Epidermal melanocyte (primary cell): ENCODE data around the gene CTDNEP1.

Source experiments
- DNase-seq: peaks from one replicate; pipeline ENCODE4 v3.0.0; 2011; ENCODE audit warnings: low spot score; ENCODE audit not compliant: insufficient read length

Gene CTDNEP1

DNA sequence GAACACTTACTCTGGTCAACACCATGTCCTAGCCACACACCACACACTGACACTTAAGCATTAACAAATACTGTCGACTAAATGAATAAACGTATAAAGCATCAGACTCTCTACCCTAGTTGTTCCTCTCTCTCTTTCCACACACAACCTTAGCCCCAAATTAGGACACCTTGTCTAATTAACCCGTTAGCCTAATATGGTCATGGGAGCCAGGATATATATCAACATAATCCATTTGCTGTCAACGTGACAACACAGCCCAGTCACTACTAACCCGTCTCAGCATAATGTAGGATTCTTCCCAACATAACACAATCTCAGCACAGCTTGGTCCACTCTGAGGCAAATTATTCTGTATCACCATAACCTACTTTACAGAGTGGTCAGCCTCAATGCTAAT lies 19.4 kb downstream of the CTDNEP1 start:
- DNase-seq = no peak

DNA sequence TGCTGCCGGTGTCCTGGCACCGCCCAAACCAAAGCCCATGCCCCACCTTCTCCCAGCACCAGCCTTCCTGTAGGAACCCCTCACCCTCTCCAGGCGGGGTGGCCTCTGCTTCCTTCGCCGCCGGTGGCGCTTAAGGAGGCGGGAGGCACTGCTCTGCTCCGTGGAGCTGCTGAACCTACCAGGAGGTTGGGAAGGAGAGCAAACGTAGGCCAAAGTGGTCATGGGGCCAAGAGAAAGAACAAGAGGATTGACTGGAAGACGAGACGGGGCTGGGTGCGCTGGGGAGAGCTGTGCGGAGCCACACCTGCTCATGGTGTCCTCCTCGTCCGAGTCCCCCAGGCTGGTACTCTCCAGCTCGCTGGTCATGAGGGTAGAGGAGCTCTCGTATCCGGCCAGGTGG lies 22.0 kb downstream of the CTDNEP1 start:
- no peak for DNase-seq

DNA sequence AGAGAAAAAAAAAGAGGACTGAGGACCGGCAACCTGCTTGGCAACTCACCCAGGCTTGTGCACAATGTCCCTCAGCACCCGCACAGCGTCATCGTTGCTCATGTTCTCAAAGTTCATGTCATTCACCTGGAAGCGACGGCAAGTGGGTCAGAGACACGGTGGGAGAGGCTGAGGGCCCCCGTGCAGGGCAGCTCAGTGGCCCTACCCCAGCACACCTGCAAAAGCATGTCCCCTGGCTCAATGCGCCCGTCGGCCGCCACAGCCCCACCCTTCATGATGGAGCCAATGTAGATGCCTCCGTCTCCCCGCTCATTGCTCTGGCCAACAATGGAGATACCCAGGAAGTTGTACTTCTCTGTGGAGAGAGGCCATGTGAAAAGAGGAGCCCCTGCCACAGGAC lies 22.6 kb downstream of the CTDNEP1 start:
- no peak for DNase-seq

DNA sequence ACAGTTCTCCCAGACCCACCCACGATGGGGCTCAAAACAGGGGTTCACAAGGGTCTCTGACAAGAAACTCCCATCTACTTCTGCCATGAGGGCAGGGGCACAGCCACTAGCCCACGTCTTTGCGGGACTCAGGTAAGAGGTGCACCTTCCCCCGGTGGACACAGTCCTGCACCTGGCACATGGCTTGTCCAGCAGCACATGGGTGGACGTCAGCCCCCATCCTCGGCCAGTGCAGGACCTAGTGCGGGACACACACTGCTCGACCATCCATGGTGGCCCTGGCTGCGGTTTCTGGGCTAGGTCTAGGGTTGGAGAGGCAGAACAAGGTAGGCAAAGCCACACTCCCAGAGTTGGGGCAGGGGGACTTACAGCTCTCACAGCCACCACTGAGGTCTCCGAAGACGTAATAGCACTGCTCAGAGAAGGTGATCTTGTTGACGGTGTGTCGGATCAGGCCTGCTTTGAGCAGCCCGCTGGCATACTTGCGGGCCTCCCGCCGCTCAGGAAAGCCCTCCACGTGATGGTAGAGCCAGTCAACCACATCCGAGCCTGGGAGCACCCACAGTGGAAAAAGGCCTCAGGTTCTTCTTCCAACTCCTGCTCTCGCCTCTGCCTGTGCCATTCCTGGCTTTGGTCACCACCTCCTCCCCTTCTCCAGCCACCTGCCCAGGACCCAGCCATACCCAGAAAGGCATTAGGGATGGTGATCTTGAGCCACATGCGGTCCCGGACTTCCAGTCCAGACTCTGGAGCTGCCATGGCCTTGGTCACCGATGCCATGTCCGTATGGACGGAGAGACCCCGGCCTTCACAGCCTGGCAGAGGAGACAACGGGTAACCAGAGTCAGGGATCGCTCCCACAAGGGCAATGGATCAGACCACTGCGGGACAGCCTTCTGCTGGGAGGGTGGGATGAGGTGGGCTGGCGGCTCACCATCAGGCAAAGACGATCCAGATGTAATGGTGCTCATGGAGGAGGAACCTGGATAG lies 24.5 kb downstream of the CTDNEP1 start:
- DNase-seq = no peak

DNA sequence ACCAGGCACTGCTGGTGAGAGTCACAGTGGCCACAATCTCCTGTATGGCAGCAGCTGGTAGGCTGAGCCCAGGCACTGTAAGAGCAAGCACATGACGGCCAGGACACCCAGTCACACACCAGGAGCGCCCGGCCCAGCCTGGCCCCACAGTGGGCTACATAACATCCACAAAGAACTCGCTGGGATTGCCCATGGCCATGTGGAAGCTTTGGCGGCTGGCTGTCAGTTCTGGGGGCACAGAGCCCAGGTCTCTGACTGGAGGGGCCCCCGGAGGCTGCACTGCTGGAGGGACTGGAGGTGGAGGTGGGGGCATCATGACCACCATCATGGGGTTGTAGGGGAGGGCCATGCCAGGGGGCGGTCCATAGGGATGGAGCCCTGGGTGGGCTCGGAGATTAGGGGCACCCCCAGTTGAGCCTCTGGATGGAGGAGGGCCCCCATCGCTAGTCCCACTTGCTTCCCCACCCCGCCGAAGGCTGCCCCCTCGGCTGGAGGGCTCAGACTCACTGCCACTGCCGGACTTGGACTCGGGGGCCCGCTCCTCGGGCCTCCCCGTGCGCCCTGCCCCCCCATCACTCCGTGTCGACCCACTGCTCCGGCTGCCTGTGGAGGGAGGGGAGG lies 25.7 kb downstream of the CTDNEP1 start:
- DNase-seq = no peak

DNA sequence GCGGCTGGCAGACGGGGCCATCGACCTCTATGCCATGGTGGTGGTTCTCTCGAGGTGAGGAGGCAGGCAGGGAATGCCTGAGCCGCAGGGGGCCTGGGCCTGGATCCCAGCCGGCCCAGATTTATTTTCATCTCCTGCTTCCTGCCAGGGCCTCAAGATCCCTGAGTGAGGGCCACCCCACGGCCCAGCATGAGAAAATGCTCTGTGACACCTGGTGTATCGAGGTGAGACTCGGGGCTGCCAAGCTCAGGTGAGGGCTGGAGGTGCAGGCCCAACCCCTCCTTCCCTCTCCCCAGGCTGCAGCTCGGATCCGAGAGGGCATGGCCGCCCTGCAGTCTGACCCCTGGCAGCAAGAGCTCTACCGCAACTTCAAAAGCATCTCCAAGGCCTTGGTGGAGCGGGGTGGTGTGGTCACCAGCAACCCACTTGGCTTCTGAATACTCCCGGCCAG lies 26.8 kb downstream of the CTDNEP1 start:
- no peak for DNase-seq

DNA sequence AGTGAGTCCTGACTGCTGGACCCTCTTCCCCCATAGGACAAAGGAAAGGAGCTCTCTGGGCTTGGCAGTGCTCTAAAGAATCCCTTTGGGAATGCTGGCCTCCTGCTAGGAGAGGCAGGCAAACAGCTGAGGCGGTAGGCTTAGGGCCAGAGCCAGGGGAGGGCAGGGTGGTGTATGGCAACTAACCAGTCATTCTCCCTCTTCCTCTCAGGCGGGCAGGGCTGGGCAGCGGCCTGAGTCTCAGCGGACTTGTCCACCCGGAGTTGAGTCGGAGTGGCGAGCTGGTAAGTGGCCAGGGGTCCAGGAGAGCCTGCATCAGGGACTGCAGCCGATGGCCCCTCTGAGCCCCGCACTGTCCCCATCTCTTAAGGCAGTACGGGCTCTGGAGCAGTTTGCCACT lies 27.4 kb downstream of the CTDNEP1 start:
- no peak for DNase-seq

DNA sequence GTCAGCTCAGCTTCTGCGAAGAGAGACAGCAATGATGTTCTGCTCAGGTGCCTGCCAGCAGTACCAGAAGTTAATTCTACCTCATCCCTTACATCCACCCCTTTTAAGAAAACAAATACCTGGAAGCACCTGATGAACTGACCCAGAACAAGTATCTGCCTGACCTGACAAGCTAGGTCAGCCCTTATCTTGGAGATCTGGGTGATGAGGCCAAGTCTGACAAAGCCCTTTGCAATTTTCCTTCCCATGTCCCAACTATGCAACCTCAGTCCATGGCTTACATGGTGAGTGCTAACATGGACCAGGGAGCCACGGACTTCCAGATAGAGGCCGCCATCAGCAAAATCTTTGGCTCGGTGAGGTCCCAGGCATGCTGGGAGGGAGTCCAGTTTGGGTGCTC lies 28.2 kb downstream of the CTDNEP1 start:
- no peak for DNase-seq

DNA sequence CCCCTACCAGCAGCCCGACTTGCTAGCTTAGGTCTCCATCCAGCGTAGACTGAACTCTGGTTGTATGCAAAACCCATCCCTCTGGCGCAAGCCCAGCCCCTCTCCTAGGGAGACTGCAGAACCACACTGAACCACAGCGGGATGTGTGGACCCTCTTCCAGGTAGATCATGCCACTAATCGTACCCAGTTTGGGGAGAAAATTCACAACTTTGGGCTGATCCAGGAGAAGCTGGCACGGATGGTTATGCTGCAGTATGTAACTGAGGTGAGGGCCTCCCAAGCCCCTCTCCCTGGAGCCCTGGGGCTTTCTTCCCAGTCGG lies 28.6 kb downstream of the CTDNEP1 start:
- no peak for DNase-seq

DNA sequence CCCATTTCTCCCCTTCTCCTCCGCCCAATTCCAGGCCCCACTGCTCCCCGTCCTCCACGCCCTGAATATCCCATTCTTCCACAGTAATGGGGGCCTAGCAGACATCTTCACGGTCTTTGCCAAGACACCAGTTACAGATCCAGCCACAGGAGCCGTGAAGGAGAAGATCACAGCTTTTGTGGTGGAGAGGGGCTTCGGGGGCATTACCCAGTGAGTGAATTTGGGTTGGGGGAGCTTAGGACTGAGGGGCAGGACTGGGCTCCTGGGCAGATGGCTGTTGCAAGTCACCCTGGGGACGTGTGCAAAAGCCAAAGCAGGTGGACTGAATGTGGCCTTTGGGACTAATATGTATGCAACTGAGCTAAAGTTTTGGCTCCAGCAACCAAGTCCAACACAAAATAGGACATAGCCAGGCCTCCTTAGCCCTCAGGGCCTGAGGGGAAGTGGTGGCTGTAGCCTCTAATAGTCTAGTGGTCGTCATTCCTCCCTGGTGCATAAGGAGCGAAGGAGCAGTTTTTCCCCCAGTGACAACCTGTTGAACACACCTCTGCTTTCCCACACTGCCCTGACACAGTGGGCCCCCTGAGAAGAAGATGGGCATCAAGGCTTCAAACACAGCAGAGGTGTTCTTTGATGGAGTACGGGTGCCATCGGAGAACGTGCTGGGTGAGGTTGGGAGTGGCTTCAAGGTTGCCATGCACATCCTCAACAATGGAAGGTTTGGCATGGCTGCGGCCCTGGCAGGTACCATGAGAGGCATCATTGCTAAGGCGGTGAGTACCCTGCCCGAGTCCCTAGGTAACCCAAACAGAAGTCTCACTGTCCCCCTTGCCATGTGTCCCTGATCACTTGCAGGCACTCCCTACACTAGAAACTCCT lies 29.2 kb downstream of the CTDNEP1 start:
- DNase-seq = no peak

DNA sequence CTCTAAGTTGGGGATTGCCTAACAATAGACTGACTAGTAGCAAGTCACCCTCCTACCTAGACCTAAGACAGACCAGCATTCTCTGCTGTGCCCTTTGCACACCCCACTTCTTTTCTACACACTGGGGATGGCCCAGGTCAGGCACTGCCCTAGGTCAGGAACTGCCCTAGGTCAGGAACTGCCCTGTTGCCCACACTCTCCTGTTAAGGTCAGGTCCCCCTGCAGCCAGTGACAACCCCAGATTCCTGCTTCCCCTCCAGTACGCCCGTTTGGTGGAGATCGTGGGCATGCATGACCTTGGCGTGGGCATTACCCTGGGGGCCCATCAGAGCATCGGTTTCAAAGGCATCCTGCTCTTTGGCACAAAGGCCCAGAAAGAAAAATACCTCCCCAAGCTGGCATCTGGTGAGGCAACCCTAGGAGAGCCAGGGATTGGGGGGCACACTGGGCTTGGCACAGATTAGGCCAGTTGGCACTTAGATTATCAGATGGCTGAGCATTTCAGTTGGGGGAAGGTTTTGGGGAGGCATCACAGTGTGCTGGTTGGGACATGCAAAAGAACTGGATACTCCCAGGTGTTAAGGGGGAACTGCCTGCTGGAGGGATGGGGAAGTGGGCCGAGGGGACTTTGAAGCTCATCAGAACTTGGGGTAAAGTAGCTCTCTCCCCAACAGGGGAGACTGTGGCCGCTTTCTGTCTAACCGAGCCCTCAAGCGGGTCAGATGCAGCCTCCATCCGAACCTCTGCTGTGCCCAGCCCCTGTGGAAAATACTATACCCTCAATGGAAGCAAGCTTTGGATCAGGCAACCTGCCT lies 30.0 kb downstream of the CTDNEP1 start:
- DNase-seq = no peak

DNA sequence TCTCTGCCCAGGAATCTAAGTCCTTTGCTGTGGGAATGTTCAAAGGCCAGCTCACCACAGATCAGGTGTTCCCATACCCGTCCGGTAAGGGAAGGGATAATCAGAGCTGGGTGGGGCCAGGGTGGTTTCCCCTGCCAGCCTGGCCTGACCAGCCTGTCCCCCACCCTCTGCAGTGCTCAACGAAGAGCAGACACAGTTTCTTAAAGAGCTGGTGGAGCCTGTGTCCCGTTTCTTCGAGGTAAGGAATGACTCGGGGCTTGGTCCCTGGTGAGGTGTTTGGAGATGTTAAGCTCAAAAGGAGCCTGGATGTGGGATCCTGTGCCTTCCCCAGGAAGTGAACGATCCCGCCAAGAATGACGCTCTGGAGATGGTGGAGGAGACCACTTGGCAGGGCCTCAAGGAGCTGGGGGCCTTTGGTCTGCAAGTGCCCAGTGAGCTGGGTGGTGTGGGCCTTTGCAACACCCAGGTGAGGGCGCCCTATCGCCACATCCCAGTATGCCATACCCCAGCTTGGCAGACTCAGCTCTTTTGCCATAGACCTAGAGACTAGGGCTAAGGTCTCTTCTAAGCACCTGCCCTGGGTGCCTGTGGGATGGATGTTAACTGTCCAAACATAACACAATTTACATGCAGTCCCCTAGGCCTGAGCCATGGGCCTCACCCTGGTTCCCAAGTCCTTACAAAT lies 30.8 kb downstream of the CTDNEP1 start:
- DNase-seq = peak; percentile 73

DNA sequence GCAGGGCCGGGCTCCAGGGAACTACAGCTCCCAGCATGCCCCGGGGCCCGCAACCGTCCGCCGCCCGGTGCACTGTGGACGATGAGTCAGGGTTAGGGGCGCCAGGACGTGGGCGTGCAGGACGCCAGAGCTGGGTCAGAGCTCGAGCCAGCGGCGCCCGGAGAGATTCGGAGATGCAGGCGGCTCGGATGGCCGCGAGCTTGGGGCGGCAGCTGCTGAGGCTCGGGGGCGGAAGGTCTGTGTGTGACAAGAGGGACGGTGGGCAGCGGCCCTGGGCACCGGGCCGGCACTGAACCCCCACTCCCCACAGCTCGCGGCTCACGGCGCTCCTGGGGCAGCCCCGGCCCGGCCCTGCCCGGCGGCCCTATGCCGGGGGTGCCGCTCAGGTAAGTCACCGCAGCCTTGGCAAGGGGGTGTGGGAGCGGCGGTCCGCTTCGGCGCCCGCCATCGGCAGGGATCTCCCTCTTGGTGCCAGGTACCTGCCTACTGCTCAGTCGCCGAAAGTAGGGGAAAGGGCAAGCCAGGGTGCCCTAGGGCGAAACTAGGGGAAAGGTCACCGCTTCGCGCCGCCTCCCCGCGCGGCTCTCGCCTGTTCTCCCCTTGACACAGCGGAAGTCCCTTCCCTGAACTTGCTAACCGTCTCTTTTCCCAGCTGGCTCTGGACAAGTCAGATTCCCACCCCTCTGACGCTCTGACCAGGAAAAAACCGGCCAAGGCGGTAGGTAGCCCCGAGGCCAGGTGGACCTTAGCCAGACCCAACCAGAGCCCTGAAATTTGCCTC lies 31.5 kb downstream of the CTDNEP1 start, which contains the start of the genes ACADVL and DLG4:
Gene ACADVL (plus strand): TSS at position 127 of the 781 bp plus-strand sequence. CDS start 47 bp downstream, at position 174.
Gene DLG4 (minus strand): TSS at position 25 of the 781 bp plus-strand sequence.
- peak; percentile 94 for DNase-seq

DNA sequence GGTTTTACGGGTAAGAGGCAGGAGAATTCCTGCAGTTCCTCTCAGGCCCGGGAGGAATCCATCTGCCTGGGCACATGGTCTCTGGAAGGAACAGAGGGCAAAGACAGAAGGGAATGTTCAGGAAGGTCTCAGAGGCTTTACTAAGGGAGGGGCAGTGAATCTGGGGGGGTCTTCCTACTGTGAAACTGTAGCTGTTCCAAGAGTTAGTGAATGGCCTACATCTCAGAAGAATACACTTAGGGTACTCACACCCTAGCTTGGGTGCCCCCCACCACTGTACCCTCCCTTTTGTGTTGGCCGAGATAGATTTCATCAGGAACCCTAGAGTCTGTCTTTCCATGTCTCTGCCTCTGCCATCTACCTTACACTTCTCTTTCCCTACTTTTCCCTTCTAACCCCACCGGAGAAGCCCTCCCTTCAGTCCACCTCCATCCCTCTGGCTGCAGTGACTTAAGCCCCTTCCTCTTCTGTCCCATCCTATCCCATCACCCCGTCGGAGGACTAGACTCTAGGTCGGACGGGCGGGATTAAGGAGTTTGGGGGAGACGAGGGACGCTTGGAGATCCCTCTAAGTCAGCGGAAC lies 32.2 kb downstream of the CTDNEP1 start:
- DNase-seq = no peak

DNA sequence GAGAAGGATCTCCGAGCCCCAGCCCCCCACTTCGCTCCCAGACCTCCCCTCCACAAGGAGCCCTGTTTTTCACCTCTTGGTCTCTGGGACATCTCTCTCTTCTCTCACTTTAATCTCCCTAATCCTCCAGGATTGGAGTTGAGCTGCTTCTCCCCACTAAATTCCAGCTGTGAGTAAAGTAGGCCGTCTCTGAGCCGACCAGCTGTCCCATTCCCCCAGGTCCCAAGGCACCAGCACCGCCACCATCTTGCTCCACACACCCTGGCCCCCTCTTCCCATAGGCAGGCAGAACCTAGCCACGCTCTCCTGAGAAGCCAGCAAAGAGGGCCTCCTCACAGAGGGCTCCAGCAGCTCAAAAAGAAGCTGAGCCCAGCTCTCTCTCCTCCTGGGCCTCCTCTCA lies 32.8 kb downstream of the CTDNEP1 start:
- no peak for DNase-seq

DNA sequence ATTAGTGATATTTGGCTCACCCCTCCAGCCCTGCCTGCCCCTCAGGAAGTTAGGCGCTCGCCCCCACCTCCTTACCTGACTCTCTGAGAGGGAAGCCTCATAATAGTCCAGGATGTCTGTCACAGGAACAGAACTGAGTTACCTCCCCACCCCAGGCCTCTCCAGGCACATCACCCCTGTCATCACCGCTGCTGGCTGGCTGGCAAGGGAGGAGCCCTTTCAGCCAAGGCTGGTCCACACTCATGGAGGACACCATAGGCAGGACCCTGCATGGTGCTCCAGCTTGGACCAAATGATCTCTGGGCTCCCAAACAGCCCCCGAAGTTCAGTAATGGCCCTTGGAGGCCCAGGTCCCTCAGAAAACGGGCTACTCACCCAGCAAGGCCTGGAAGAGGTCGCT lies 33.4 kb downstream of the CTDNEP1 start:
- DNase-seq = no peak

DNA sequence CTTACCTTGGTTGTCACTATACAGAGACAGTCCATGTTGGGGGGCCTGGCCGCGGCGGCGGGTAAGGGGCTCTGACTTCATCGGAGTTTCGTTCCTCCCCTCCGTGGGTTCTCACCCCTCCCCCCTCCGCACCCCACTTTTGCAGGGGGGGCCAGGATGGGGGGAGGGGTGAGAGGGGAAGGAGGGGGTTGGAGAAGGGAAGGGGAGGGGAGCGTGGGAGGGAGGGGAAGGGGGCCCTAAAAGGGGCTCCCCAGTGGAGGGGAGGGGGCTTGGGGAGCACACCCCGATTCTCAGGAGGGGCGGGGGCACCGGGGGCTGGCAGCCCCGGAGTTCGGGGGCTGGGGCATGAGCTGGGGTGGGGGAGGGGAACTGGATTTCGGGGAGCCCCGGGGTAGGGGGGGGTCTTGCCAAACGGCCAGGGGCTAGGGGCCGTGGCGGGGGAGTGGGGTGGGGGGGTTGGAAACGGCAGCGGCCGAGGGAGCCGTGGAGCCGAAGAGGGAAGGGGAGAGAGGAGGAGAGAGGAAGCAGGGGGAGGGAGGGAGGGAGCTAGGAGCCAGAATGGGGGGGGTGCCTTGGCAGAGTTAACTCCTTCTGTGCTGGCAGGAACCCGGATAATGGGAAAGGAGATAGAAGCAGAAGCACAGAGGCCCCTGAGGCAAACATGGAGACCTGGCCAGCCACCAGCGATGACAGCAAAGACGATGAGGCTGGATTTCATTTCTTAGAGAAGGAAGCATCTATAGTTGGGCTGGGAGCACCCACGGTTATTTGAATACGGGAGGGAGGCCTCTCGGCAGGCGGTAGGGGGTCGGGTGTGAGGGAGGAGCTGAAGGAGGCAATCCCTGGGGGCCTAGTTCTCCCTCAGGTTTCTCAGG lies 34.2 kb downstream of the CTDNEP1 start:
- DNase-seq = peak; percentile 85
